ENCODE results near the gene PSMC5. TPM values are rescaled to one million over a fixed set of nuclear protein-coding genes. Genes with fewer than 3 reads are reported as not detected.

PSMC5 gene
- total RNA-seq, 1 experiment from 2014 or later = 152 TPM

GRCh38 chr17:63816669-63817068, 10.6 kb upstream of the PSMC5 start:
- ChIA-PET CTCF (no interaction called here), POLR2A (interaction anchor here (1.0 kb wide), 1 partner anchor 43 kb away, joined by 3 read pairs; the partner anchor contains the start of genes CCDC47 and DDX42)
- Mint-ChIP-seq H3K36me3 (peaks cover 99% of the 10 kb centered on the region), H3K27me3 (ENCODE audit: low read depth) (no peaks in the 10 kb centered on the region; the same call in 1 of the 2 replicates), H3K4me3 (no peak overlapping the region), H3K4me1 (no peaks in the 10 kb centered on the region), H3K9me3 (no peaks in the 10 kb centered on the region), H3K27ac (no peak overlapping the region)
- ATAC-seq = no peak
- DNase-seq (ENCODE audit: low spot score) = no peak
- no peak for TF ChIP-seq JAZF1 (CRISPR knock-in tag; IDR thresholded peaks at IDR 0.05)
- TF ChIP-seq ZSCAN18 (CRISPR knock-in tag; IDR thresholded peaks at IDR 0.05) = no peak
- no peak for TF ChIP-seq KAT7 (CRISPR knock-in tag; IDR thresholded peaks at IDR 0.05; ENCODE audit: borderline replicate concordance)
- no peak for TF ChIP-seq MXD4 (CRISPR knock-in tag; IDR thresholded peaks at IDR 0.05; ENCODE audit: borderline replicate concordance)
- no peak for TF ChIP-seq SOX15 (CRISPR knock-in tag; IDR thresholded peaks at IDR 0.05)
- no peak for TF ChIP-seq NR1H2 (CRISPR knock-in tag; IDR thresholded peaks at IDR 0.05)
- no peak for TF ChIP-seq GRHL2 (CRISPR knock-in tag; IDR thresholded peaks at IDR 0.05; ENCODE audit: insufficient replicate concordance, severe bottlenecking)
- TF ChIP-seq FOXP4 (CRISPR knock-in tag; IDR thresholded peaks at IDR 0.05) = no peak
- TF ChIP-seq IRF2 (CRISPR knock-in tag; IDR thresholded peaks at IDR 0.05; ENCODE audit: borderline replicate concordance, low read depth) = no peak
- no peak for TF ChIP-seq IRF1 (CRISPR knock-in tag; IDR thresholded peaks at IDR 0.05)
- no peak for TF ChIP-seq MAX (CRISPR knock-in tag; IDR thresholded peaks at IDR 0.05)
- no peak for TF ChIP-seq ZNF138 (CRISPR knock-in tag; conservative IDR thresholded peaks at IDR 0.05)
- TF ChIP-seq ATF3 (CRISPR knock-in tag; conservative IDR thresholded peaks at IDR 0.05) = no peak

- Mint-ChIP-seq H3K4me3 (no peak overlapping the region), H3K27me3 (ENCODE audit: low read depth) (no peaks in the 10 kb centered on the region; the same call in 1 of the 2 replicates), H3K9me3 (no peaks in the 10 kb centered on the region), H3K4me1 (no peaks in the 10 kb centered on the region), H3K36me3 (peaks cover 99% of the 10 kb centered on the region), H3K27ac (no peak overlapping the region)
- POLR2A ChIA-PET = no interaction called here
- TF ChIP-seq ERG (CRISPR knock-in tag; IDR thresholded peaks at IDR 0.05) (no peak), ZNF219 (CRISPR knock-in tag; IDR thresholded peaks at IDR 0.05; ENCODE audit: borderline replicate concordance) (no peak), CREB1 (CRISPR knock-in tag; IDR thresholded peaks at IDR 0.05) (no peak)
- CTCF ChIA-PET = interaction anchor here (1.0 to 1.2 kb wide), 2 partner anchors 17 to 44 kb away, joined by 3 to 4 read pairs; partner anchors contain the start of genes CCDC47 and DDX42
- DNase-seq (ENCODE audit: low spot score) (no peak), ATAC-seq (no peak)
Measured at GRCh38 chr17:63817736-63818385, 9.4 kb upstream of the PSMC5 start.

Data from WTC11 (cell line).